Psoas muscle (tissue), 8 donors: ENCODE data around the gene CKMT1B. TPM values are rescaled to one million over a fixed set of nuclear protein-coding genes. Genes with fewer than 3 reads are reported as not detected.
"Not testable (repeated sequence)": the region's sequence is repeated elsewhere in the genome, so short reads cannot be mapped to it uniquely, and the experiment has no call there.

Experiments
- ATAC-seq, 4 donors: fragments of 200-7000 bp; cut with Tn5 transposase; one replicate each; pipeline ENCODE4 v1.9.1; 2020; ENCODE audit warnings: moderate library complexity in 3 of 4, mild to moderate bottlenecking in 2 of 4
- DNase-seq, 2 donors: peaks; one replicate each; pipeline ENCODE4 v3.0.0-alpha.2; 2020
- H3K27ac ChIP-seq: fragments of 200-600 bp; one replicate; pipeline ENCODE4 v1.8.0; 2022
- H3K27me3 ChIP-seq, 3 donors: fragments of 200-600 bp in 1 of 3; one replicate each; pipeline versions ENCODE4 v1.6.1 to v1.8.0; 2013 to 2022; ENCODE audit warnings: low read length in 2 of 3, mild to moderate bottlenecking in 2 of 3, moderate library complexity in 1 of 3; ENCODE audit not compliant: insufficient read depth in 3 of 3
- H3K36me3 ChIP-seq, 2 donors: fragments of 200-600 bp in 1 of 2; one replicate each; pipeline versions ENCODE4 v1.6.1 to v1.8.0; 2013 to 2022; ENCODE audit warnings: low read depth in 1 of 2, mild to moderate bottlenecking in 1 of 2, moderate library complexity in 1 of 2; ENCODE audit not compliant: insufficient read depth in 1 of 2
- H3K4me1 ChIP-seq: fragments of 200-600 bp; one replicate; pipeline ENCODE4 v1.8.0; 2022
- H3K4me3 ChIP-seq: fragments of 200-600 bp; one replicate; pipeline ENCODE4 v1.8.0; 2022; ENCODE audit warnings: mild to moderate bottlenecking
- H3K9me3 ChIP-seq: fragments of 200-600 bp; one replicate; pipeline ENCODE4 v1.8.0; 2022
- CTCF ChIP-seq: fragments of 200-600 bp; IDR thresholded peaks from one replicate; pipeline ENCODE4 v1.8.0; 2022; ENCODE audit warnings: antibody characterized with exemption
- WGBS, 3 donors: extraction: QIAGEN DNeasy Blood & Tissue Kit; methylation state at CpG; one replicate each; pipeline versions ENCODE4 v1.1.6 to v1.1.7; 2013; 5-methylcytosine and 5-hydroxymethylcytosine counted together
- intact Hi-C, 2 donors: fragments of 100-400 bp; cut with DNase I; formaldehyde crosslinking; loops; one replicate each; pipeline versions ENCODE4 v1.11.0 to v1.14.2; 2022
- polyA plus RNA-seq, 3 donors: library from polyadenylated mRNA; stranded (reverse); fragments of 200-250 nt; gene quantifications; one replicate each; pipeline ENCODE4 v1.2.3, GENCODE V29; 2013
- total RNA-seq, 4 donors: library from RNA; stranded (reverse); fragmentation: NEBNext Ultra II Directional in 2 of 4; extraction: Animal tissue kit (Norgen Biotek cat#: 25700) in 2 of 4; gene quantifications; one replicate each; pipeline versions ENCODE4 v1.2.1 to v1.2.4, GENCODE V29; 2021 to 2023
- donor health status: healthy with polysubstance abuse.
- donor health status: DM: no; HTN: no; CAD: no; lungs with moderate emphysema.
- donor health status: Bipolar disorder and iron deficiency.
- donor health status: healthy.
- donor health status: DM: yes; HTN: yes; CAD: no.
- donor health status: DM: no; HTN: no; CAD: no.
- donor health status: DM: no; HTN: no; CAD: no.
- donor health status: DM: yes; HTN: yes; CAD: no.

CKMT1B gene
- total and polyA plus RNA-seq, 7 donors = 0.10 to 0.21 (median 0.14) TPM; not detected in 4

- Histone ChIP-seq H3K9me3 (peaks cover 4% of the 10 kb centered on the region), H3K4me1 (no peaks in the 10 kb centered on the region), H3K27ac (no peak overlapping the region), H3K36me3 (peaks cover 0 to 50% of the 10 kb centered on the region in 2 donors), H3K4me3 (no peak overlapping the region), H3K27me3 (no peaks in the 10 kb centered on the region)
- DNase-seq (no peak), ATAC-seq (no peak)
- WGBS, 3 donors = 85 to 92% (median 90%) methylated on average over 4 of the region's 4 CpGs
- intact Hi-C loops = no loop called here
- TF ChIP-seq CTCF = no peak
Observed at GRCh38 chr15:43552256-43552655, 41.6 kb upstream of the CKMT1B start.

- intact Hi-C loops = no loop called here
- Histone ChIP-seq H3K4me3 (no peak overlapping the region), H3K27ac (no peak overlapping the region), H3K9me3 (no peaks in the 10 kb centered on the region), H3K4me1 (no peaks in the 10 kb centered on the region), H3K27me3 (no peaks in the 10 kb centered on the region), H3K36me3 (peaks cover 0 to 58% of the 10 kb centered on the region in 2 donors)
- TF ChIP-seq CTCF = no peak
- DNase-seq (no peak), ATAC-seq (no peak)
- 55 to 65% (median 60%) methylated on average over 2 of the region's 2 CpGs for WGBS, 3 donors
Observed at GRCh38 chr15:43552986-43553385, 40.8 kb upstream of the CKMT1B start.

GRCh38 chr15:43562753-43563152 lies 31.1 kb upstream of the CKMT1B start:
- 67 to 91% (median 82%) methylated on average over 1 to 2 of the region's 3 CpGs for whole genome bisulfite sequencing, 3 donors
- ATAC-seq, H3K27me3 ChIP-seq, H3K4me1 ChIP-seq, H3K27ac ChIP-seq, intact Hi-C loops, DNase-seq, H3K4me3 ChIP-seq, H3K9me3 ChIP-seq: not testable (repeated sequence)
- peaks cover 2 to 14% of the 10 kb centered on the region in 2 donors for H3K36me3 ChIP-seq

GRCh38 chr15:43563793-43564192 lies 30.0 kb upstream of the CKMT1B start:
- peak in 2 of 4 donors; percentile 50 to 55 for ATAC-seq
- H3K27ac ChIP-seq, H3K4me3 ChIP-seq, H3K27me3 ChIP-seq, H3K4me1 ChIP-seq, H3K9me3 ChIP-seq, H3K36me3 ChIP-seq, DNase-seq, intact Hi-C loops: not testable (repeated sequence)
- no CpG with 5 or more reads among the region's 8 CpGs for WGBS, 3 donors

GRCh38 chr15:43566615-43567014 lies 27.2 kb upstream of the CKMT1B start:
- H3K27ac ChIP-seq, H3K4me3 ChIP-seq, DNase-seq, H3K27me3 ChIP-seq, H3K36me3 ChIP-seq, ATAC-seq, H3K4me1 ChIP-seq, intact Hi-C loops, H3K9me3 ChIP-seq: not testable (repeated sequence)
- WGBS, 3 donors = no CpG with 5 or more reads among the region's 2 CpGs

GRCh38 chr15:43574607-43575006 lies 19.2 kb upstream of the CKMT1B start:
- DNase-seq, ATAC-seq, H3K27me3 ChIP-seq, H3K36me3 ChIP-seq, H3K4me1 ChIP-seq, intact Hi-C loops, H3K27ac ChIP-seq, H3K4me3 ChIP-seq, H3K9me3 ChIP-seq: not testable (repeated sequence)
- no CpG with 5 or more reads among the region's 1 CpG for WGBS, 3 donors

- intact Hi-C loops, H3K4me3 ChIP-seq, H3K36me3 ChIP-seq, H3K27ac ChIP-seq, H3K9me3 ChIP-seq, H3K27me3 ChIP-seq, DNase-seq, H3K4me1 ChIP-seq: not testable (repeated sequence)
- WGBS, 3 donors = no CpG with 5 or more reads among the region's 54 CpGs
- ATAC-seq = peak; percentile 99 to 100 (median 99)
Observed at GRCh38 chr15:43589778-43590466, 3.9 kb upstream of the CKMT1B start, which contains the start of gene PPIP5K1. Gene PPIP5K1 (minus strand): TSS chr15:43590208. CDS start chr15:43584504, 5,704 bp downstream.

- H3K9me3 ChIP-seq, H3K36me3 ChIP-seq, DNase-seq, H3K27ac ChIP-seq, ATAC-seq, H3K4me3 ChIP-seq, H3K27me3 ChIP-seq, intact Hi-C loops, H3K4me1 ChIP-seq: not testable (repeated sequence)
- WGBS, 3 donors = 14 to 21% (median 16%) methylated on average over 4 of the region's 8 CpGs
Observed at GRCh38 chr15:43592841-43593240, 986 bp upstream of the CKMT1B start.

GRCh38 chr15:43599131-43599530 lies 5.3 kb downstream of the CKMT1B start:
- H3K9me3 ChIP-seq, ATAC-seq, H3K27ac ChIP-seq, intact Hi-C loops, DNase-seq, H3K36me3 ChIP-seq, H3K4me1 ChIP-seq, H3K4me3 ChIP-seq: not testable (repeated sequence)
- peaks cover 0 to 14% (median 3%) of the 10 kb centered on the region in 3 donors for H3K27me3 ChIP-seq
- WGBS, 3 donors = 64 to 69% (median 69%) methylated on average over 6 of the region's 6 CpGs

- ATAC-seq, H3K9me3 ChIP-seq, intact Hi-C loops: not testable (repeated sequence)
Observed at GRCh38 chr15:43600200-43600599, 6.4 kb downstream of the CKMT1B start.

More at GRCh38 chr15:43600200-43600599, 6.4 kb downstream of the CKMT1B start:
- no CpG with 5 or more reads among the region's 2 CpGs for WGBS, 3 donors
- H3K4me3 ChIP-seq, DNase-seq, H3K36me3 ChIP-seq, H3K4me1 ChIP-seq, H3K27ac ChIP-seq: not testable (repeated sequence)
- H3K27me3 ChIP-seq = peaks cover 0 to 14% (median 3%) of the 10 kb centered on the region in 3 donors
